ENCODE measurements around the gene DAPL1.

Gene DAPL1

GRCh38 chr2:158795195-158795924, at the start of gene DAPL1:
TSS of gene DAPL1 (plus strand) at chr2:158795317. CDS start at chr2:158795373, 56 bp downstream.
- no peak for DNase-seq (ENCODE audit: low read depth in 3 of 3)

- DNase-seq (ENCODE audit: low read depth in 3 of 3), result no peak
These were observed 49.2 kb upstream of the DAPL1 start for GRCh38 chr2:158745866-158746382.

GRCh38 chr2:158746488-158746887, 48.6 kb upstream of the DAPL1 start:
- DNase-seq (ENCODE audit: low read depth in 3 of 3), result no peak

GRCh38 chr2:158747281-158747680, 47.8 kb upstream of the DAPL1 start:
- DNase-seq (ENCODE audit: low read depth in 3 of 3), result no peak

GRCh38 chr2:158748926-158749590, 46.1 kb upstream of the DAPL1 start:
- no peak for DNase-seq (ENCODE audit: low read depth in 3 of 3)

GRCh38 chr2:158750458-158751125, 44.5 kb upstream of the DAPL1 start:
- no peak for DNase-seq (ENCODE audit: low read depth in 3 of 3)

GRCh38 chr2:158753641-158754611, 41.2 kb upstream of the DAPL1 start:
- peak in 2 of 3 donors; percentile 6 to 7 for DNase-seq (ENCODE audit: low read depth in 3 of 3)

GRCh38 chr2:158755310-158756087, 39.6 kb upstream of the DAPL1 start:
- no peak for DNase-seq (ENCODE audit: low read depth in 3 of 3)

GRCh38 chr2:158756331-158756730, 38.8 kb upstream of the DAPL1 start:
- no peak for DNase-seq (ENCODE audit: low read depth in 3 of 3)

GRCh38 chr2:158756976-158757375, 38.1 kb upstream of the DAPL1 start:
- no peak for DNase-seq (ENCODE audit: low read depth in 3 of 3)

GRCh38 chr2:158760887-158761286, 34.2 kb upstream of the DAPL1 start:
- no peak for DNase-seq (ENCODE audit: low read depth in 3 of 3)

GRCh38 chr2:158761621-158762020, 33.5 kb upstream of the DAPL1 start:
- DNase-seq (ENCODE audit: low read depth in 3 of 3), result no peak

- no peak for DNase-seq (ENCODE audit: low read depth in 3 of 3)
These were observed 32.8 kb upstream of the DAPL1 start for GRCh38 chr2:158762336-158762735.

GRCh38 chr2:158766524-158766923, 28.6 kb upstream of the DAPL1 start:
- DNase-seq (ENCODE audit: low read depth in 3 of 3), result no peak

- no peak for DNase-seq (ENCODE audit: low read depth in 3 of 3)
These were observed 22.6 kb upstream of the DAPL1 start for GRCh38 chr2:158772306-158773078.

- DNase-seq (ENCODE audit: low read depth in 3 of 3), result no peak
These were observed 22.0 kb upstream of the DAPL1 start for GRCh38 chr2:158773121-158773520.

- no peak for DNase-seq (ENCODE audit: low read depth in 3 of 3)
These were observed 20.4 kb upstream of the DAPL1 start for GRCh38 chr2:158774681-158775080.

- DNase-seq (ENCODE audit: low read depth in 3 of 3), result no peak
These were observed 19.7 kb upstream of the DAPL1 start for GRCh38 chr2:158775273-158776027.

GRCh38 chr2:158776231-158776630, 18.9 kb upstream of the DAPL1 start:
- no peak for DNase-seq (ENCODE audit: low read depth in 3 of 3)
